Natural killer cell (primary cell): ENCODE results near the gene PLAGL2. TPM values are rescaled to one million over a fixed set of nuclear protein-coding genes. Genes with fewer than 3 reads are reported as not detected.

Source experiments
- ATAC-seq, 3 donors: fragments of 150-1000 bp in 2 of 3; fragments of 200-7000 bp in 1 of 3; cut with Tn5 transposase; 1 replicate in 1 of 3; 2 replicates in 2 of 3; pipeline ENCODE4 v1.10.0; 2021; ENCODE audit warnings: mild to moderate bottlenecking in 2 of 3, moderate library complexity in 2 of 3
- DNase-seq, 2 donors: peaks; one replicate each; pipeline versions ENCODE4 v3.0.0 to v3.0.0-alpha.2; 2013 to 2021; ENCODE audit warnings: mixed read lengths in 1 of 2
- H3K27ac ChIP-seq: one replicate; pipeline ENCODE4 v1.5.1; 2013; ENCODE audit warnings: mild to moderate bottlenecking, low read length
- H3K27me3 ChIP-seq: one replicate; pipeline ENCODE4 v1.6.1; 2013; ENCODE audit warnings: low read length; ENCODE audit not compliant: control insufficient read depth, insufficient read depth
- H3K36me3 ChIP-seq: one replicate; pipeline ENCODE4 v1.6.1; 2013; ENCODE audit warnings: low read length; ENCODE audit not compliant: control insufficient read depth, insufficient read depth
- H3K4me1 ChIP-seq: one replicate; pipeline ENCODE4 v1.6.1; 2013; ENCODE audit warnings: low read length; ENCODE audit not compliant: control insufficient read depth, insufficient read depth
- H3K4me3 ChIP-seq: one replicate; pipeline ENCODE4 v1.5.1; 2013; ENCODE audit warnings: low read length
- H3K9me3 ChIP-seq: one replicate; pipeline ENCODE4 v1.6.1; 2013; ENCODE audit warnings: low read length; ENCODE audit not compliant: control insufficient read depth, insufficient read depth
- H3K27ac Mint-ChIP-seq, 2 donors: one replicate each; pipeline ENCODE4 v1.8.0; 2022; ENCODE audit warnings: mild to moderate bottlenecking in 2 of 2, mixed read lengths in 2 of 2, moderate library complexity in 1 of 2
- H3K27me3 Mint-ChIP-seq, 2 donors: one replicate each; pipeline ENCODE4 v1.8.0; 2022; ENCODE audit warnings: low read depth in 2 of 2, mixed read lengths in 2 of 2
- H3K36me3 Mint-ChIP-seq: one replicate; pipeline ENCODE4 v1.8.0; 2022; ENCODE audit warnings: mixed read lengths
- H3K4me1 Mint-ChIP-seq, 2 donors: one replicate each; pipeline ENCODE4 v1.8.0; 2022; ENCODE audit warnings: mixed read lengths in 2 of 2
- H3K4me3 Mint-ChIP-seq: one replicate; pipeline ENCODE4 v1.8.0; 2022; ENCODE audit warnings: mild to moderate bottlenecking, moderate library complexity, mixed read lengths
- H3K9me3 Mint-ChIP-seq, 2 donors: one replicate each; pipeline ENCODE4 v1.8.0; 2022; ENCODE audit warnings: mixed read lengths in 2 of 2
- WGBS: methylation state at CpG from one replicate; pipeline ENCODE4 v1.1.7; 2013; ENCODE audit warnings: missing lambda C conversion rate; ENCODE audit not compliant: insufficient coverage; 5-methylcytosine and 5-hydroxymethylcytosine counted together
- intact Hi-C: fragments of 100-400 bp; cut with micrococcal nuclease; formaldehyde crosslinking; loops from one replicate; pipeline ENCODE4 v1.14.2; 2022
- total RNA-seq, 4 donors: library from RNA; stranded (reverse); fragments of 120-200 nt in 1 of 4; gene quantifications; one replicate each; pipeline versions ENCODE4 v1.2.3 to v1.2.4, GENCODE V29; 2013 to 2022
- TF ChIP-seq, protein P1 (sequence below): fragments of 200-600 bp; IDR thresholded peaks from one replicate; pipeline ENCODE4 v1.8.0; 2022; ENCODE audit warnings: antibody characterized with exemption

The PLAGL2 gene
- total RNA-seq, 3 donors from 2014 or later (not counting 1 experiment from before 2014, with no cell fraction given), result 13.5 to 16.6 (median 15.1) TPM

DNA sequence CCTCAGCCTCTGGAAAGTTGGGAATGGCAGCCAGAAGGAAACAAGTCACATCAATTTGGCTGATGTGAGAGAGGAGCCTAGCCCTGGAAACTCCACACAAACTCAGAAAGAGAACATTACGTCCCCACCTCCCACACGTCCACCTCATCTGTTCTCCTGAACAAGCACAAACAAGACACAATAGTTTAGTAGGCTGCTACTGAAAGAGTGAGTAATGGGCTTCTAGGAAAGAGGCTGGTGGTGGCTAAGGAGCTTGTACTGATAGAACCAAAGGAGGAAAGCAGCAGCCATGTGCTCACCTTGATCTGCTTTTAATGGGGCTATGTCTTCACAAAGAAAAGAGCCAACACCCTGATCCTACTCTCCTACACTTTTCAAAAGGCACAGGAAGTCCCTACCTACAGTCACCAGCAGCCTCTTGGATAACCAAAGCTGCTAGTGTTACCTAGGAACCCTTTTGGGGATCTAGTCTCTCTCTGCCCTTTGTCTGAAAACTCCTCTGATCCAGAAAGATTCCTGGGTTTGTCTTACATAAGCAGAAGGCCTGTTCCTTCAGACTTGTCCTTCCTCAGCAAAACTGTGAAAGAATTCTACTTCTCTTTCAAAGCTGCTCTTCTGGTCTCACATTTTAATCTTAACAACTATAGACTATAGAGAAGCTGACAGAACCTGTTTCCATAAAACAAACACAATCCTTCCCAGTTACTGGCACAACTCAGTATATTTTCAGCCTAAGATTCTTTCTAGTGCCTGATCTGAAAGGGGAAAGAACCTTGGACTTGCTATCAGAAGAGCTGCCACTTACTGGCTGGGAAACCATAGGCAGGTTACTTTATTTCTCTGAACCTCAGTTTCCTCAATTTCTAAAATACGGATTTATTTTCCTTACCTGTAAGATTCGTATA is 3.1 kb downstream of the PLAGL2 start:
- Mint-ChIP-seq H3K4me3 (peak overlapping the region; percentile 53), H3K4me1 (peaks cover 63 to 70% of the 10 kb centered on the region in 2 donors), H3K9me3 (no peaks in the 10 kb centered on the region), H3K36me3 (no peaks in the 10 kb centered on the region), H3K27ac (peak overlapping the region in 1 of 2 donors; percentile 82), H3K27me3 (no peaks in the 10 kb centered on the region)
- Histone ChIP-seq H3K4me1 (peaks cover 28% of the 10 kb centered on the region), H3K36me3 (peaks cover 12% of the 10 kb centered on the region), H3K27me3 (no peaks in the 10 kb centered on the region), H3K4me3 (no peak overlapping the region), H3K9me3 (no peaks in the 10 kb centered on the region), H3K27ac (no peak overlapping the region)
- ATAC-seq (no peak), DNase-seq (no peak)
- intact Hi-C loops, result no loop called here
- TF ChIP-seq, protein P1, sequence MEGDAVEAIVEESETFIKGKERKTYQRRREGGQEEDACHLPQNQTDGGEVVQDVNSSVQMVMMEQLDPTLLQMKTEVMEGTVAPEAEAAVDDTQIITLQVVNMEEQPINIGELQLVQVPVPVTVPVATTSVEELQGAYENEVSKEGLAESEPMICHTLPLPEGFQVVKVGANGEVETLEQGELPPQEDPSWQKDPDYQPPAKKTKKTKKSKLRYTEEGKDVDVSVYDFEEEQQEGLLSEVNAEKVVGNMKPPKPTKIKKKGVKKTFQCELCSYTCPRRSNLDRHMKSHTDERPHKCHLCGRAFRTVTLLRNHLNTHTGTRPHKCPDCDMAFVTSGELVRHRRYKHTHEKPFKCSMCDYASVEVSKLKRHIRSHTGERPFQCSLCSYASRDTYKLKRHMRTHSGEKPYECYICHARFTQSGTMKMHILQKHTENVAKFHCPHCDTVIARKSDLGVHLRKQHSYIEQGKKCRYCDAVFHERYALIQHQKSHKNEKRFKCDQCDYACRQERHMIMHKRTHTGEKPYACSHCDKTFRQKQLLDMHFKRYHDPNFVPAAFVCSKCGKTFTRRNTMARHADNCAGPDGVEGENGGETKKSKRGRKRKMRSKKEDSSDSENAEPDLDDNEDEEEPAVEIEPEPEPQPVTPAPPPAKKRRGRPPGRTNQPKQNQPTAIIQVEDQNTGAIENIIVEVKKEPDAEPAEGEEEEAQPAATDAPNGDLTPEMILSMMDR, result no peak
- 60% methylated on average over 1 of the region's 4 CpGs for WGBS

GRCh38 chr20:32203356-32204204 is 4.0 kb downstream of the PLAGL2 start:
- no peaks in the 10 kb centered on the region for H3K9me3 Mint-ChIP-seq
- TF ChIP-seq, protein P1, result no peak
- H3K27me3 Mint-ChIP-seq, result no peaks in the 10 kb centered on the region
- WGBS, result 82% methylated on average over 8 of the region's 11 CpGs
- no peaks in the 10 kb centered on the region for H3K27me3 ChIP-seq
- H3K4me1 Mint-ChIP-seq, result peaks cover 54 to 61% of the 10 kb centered on the region in 2 donors
- H3K36me3 ChIP-seq, result peaks cover 18% of the 10 kb centered on the region
- H3K36me3 Mint-ChIP-seq, result no peaks in the 10 kb centered on the region
- peak overlapping the region in 1 of 2 donors; percentile 82 for H3K27ac Mint-ChIP-seq
- H3K27ac ChIP-seq, result no peak overlapping the region
- H3K4me3 Mint-ChIP-seq, result no peak overlapping the region
- peaks cover 23% of the 10 kb centered on the region for H3K4me1 ChIP-seq
- DNase-seq (no peak), ATAC-seq (no peak)
- no peak overlapping the region for H3K4me3 ChIP-seq
- intact Hi-C loops, result no loop called here
- no peaks in the 10 kb centered on the region for H3K9me3 ChIP-seq

DNA sequence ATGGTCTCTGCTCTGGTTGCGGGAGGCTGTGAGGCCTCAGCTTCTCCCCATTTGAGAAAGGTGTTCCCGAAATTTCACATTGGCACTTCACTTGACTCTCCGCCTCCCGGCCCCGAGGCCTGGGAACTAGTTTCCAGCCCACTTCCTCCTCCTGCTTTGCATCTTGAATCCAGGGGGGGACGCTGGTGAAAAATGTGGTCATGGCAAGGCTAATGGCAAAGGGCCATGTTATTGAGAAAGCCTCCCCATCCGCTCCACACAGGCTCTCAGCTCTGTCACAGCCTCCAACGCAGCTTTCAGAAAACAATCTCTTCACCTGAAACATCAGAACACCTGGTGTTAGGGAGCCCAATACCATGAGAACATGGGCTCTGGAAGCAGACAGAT is 5.6 kb downstream of the PLAGL2 start:
- no peak overlapping the region for H3K27ac ChIP-seq
- H3K36me3 ChIP-seq, result peaks cover 25% of the 10 kb centered on the region
- WGBS, result 90% methylated on average over 8 of the region's 8 CpGs
- H3K4me1 ChIP-seq, result peaks cover 12% of the 10 kb centered on the region
- H3K4me3 ChIP-seq, result no peak overlapping the region
- H3K9me3 ChIP-seq, result no peaks in the 10 kb centered on the region
- ATAC-seq, result no peak
- Mint-ChIP-seq H3K27ac (no peak overlapping the region), H3K27me3 (no peaks in the 10 kb centered on the region), H3K36me3 (no peaks in the 10 kb centered on the region), H3K4me3 (no peak overlapping the region), H3K9me3 (no peaks in the 10 kb centered on the region), H3K4me1 (peaks cover 45 to 55% of the 10 kb centered on the region in 2 donors)
- DNase-seq, result no peak
- TF ChIP-seq, protein P1, result no peak
- H3K27me3 ChIP-seq, result no peaks in the 10 kb centered on the region
- intact Hi-C loops, result no loop called here
